Transverse colon (tissue), 3 donors: ENCODE results near the gene ZC3H7A.

Source experiments
- CTCF ChIP-seq, 5 experiments: fragments of 200-600 bp in 3 of 5; fragments of 450-650 bp in 2 of 5; sonication (generic) in 3 of 5; IDR thresholded peaks; 1 replicate in 2 of 5; 2 replicates in 3 of 5; pipeline ENCODE4 v1.5.1; 2016 to 2017; ENCODE audit warnings: antibody characterized with exemption in 5 of 5, inconsistent platforms in 3 of 5, mild to moderate bottlenecking in 2 of 5, moderate library complexity in 1 of 5
- POLR2A ChIP-seq: fragments of 450-650 bp; IDR thresholded peaks from one replicate; pipeline ENCODE4 v1.6.1; 2016; ENCODE audit warnings: antibody characterized with exemption, mild to moderate bottlenecking, moderate library complexity

- no peak for TF ChIP-seq POLR2A
- TF ChIP-seq CTCF (IDR thresholded peaks at IDR 0.05), result no peak
Observed at GRCh38 chr16:11725457-11725856, 71.6 kb downstream of the ZC3H7A start.
